ENCODE measurements around the gene SIGLEC14.

- TF ChIP-seq CTCF (IDR thresholded peaks at IDR 0.05): no peak
- no peak for TF ChIP-seq POLR2A (IDR thresholded peaks at IDR 0.05)
Measured at GRCh38 chr19:51692468-51692867, 45.8 kb upstream of the SIGLEC14 start.
